Nephron progenitor cell (in vitro differentiated cells): ENCODE data around the gene SAV1.

ENCODE experiments used
- DNase-seq: peaks from one replicate; pipeline ENCODE4 v3.0.0; 2021
- H3K27ac Mint-ChIP-seq: 2 replicates; pipeline ENCODE4 v1.8.0; 2021; ENCODE audit warnings: mild to moderate bottlenecking, moderate library complexity, mixed read lengths
- H3K27me3 Mint-ChIP-seq: 2 replicates; pipeline ENCODE4 v1.8.0; 2021; ENCODE audit warnings: mild to moderate bottlenecking, low read depth, mixed read lengths; ENCODE audit not compliant: poor library complexity
- H3K36me3 Mint-ChIP-seq: 2 replicates; pipeline ENCODE4 v1.8.0; 2021; ENCODE audit warnings: low read depth, mixed read lengths
- H3K4me1 Mint-ChIP-seq: 2 replicates; pipeline ENCODE4 v1.8.0; 2021; ENCODE audit warnings: mixed read lengths
- H3K4me3 Mint-ChIP-seq: 2 replicates; pipeline ENCODE4 v1.8.0; 2021; ENCODE audit warnings: mild to moderate bottlenecking, moderate library complexity, mixed read lengths
- H3K9me3 Mint-ChIP-seq: 2 replicates; pipeline ENCODE4 v1.8.0; 2021; ENCODE audit warnings: mild to moderate bottlenecking, moderate library complexity, mixed read lengths
- TF ChIP-seq, protein P1 (sequence below): fragments of 200-600 bp; sonication (generic); IDR thresholded peaks from 2 replicates; pipeline ENCODE4 v1.5.0; 2021; ENCODE audit warnings: antibody characterized with exemption

The SAV1 gene

DNA sequence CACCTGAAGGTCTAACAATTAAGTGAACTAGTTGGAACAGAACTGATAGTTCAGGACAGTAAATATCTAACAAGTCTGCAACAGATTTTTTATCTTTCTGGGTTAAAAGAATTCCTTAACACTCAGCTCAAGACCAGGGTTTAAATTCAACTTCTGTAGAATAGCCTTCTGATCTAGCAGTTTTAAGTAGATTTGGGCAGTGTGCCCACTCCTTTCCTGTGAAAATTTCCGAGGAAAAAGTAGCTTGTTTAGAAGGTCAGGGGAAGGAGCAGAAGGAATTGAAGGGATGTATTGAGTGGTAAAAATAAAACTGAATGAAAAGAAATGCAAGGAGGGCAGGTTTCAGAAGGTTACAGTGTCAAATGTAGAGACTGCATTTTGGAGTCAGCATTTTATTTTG is 62.3 kb downstream of the SAV1 start:
- TF ChIP-seq, protein P1, sequence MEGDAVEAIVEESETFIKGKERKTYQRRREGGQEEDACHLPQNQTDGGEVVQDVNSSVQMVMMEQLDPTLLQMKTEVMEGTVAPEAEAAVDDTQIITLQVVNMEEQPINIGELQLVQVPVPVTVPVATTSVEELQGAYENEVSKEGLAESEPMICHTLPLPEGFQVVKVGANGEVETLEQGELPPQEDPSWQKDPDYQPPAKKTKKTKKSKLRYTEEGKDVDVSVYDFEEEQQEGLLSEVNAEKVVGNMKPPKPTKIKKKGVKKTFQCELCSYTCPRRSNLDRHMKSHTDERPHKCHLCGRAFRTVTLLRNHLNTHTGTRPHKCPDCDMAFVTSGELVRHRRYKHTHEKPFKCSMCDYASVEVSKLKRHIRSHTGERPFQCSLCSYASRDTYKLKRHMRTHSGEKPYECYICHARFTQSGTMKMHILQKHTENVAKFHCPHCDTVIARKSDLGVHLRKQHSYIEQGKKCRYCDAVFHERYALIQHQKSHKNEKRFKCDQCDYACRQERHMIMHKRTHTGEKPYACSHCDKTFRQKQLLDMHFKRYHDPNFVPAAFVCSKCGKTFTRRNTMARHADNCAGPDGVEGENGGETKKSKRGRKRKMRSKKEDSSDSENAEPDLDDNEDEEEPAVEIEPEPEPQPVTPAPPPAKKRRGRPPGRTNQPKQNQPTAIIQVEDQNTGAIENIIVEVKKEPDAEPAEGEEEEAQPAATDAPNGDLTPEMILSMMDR = no peak
- Mint-ChIP-seq H3K27ac (no peak overlapping the region), H3K4me3 (no peak overlapping the region), H3K4me1 (peaks cover 13% of the 10 kb centered on the region), H3K36me3 (no peaks in the 10 kb centered on the region), H3K9me3 (no peaks in the 10 kb centered on the region), H3K27me3 (peaks cover 3% of the 10 kb centered on the region)
- DNase-seq = no peak

DNA sequence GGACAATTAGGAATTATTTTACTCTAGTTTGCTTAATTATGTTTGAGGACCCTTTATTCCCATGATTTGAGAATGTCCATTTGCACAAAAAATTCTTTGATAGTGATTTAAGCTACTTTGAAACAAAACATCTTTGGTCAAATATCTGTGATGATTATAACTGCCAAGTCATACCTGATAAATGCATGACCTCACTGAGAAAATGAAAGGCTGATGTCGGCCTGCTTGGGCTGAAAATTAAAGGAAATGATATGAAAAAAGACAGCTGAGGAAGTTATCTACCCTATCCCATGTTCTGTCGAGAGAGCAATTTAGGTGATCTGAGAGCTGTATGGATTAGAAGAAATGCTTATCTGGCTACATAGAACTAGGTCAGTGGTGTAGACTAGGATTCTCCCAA is 64.5 kb downstream of the SAV1 start:
- no peak overlapping the region for H3K4me3 Mint-ChIP-seq
- H3K27ac Mint-ChIP-seq = no peak overlapping the region
- H3K27me3 Mint-ChIP-seq = peaks cover 3% of the 10 kb centered on the region
- no peaks in the 10 kb centered on the region for H3K36me3 Mint-ChIP-seq
- no peak for DNase-seq
- H3K9me3 Mint-ChIP-seq = no peaks in the 10 kb centered on the region
- TF ChIP-seq, protein P1 = no peak
- peaks cover 28% of the 10 kb centered on the region for H3K4me1 Mint-ChIP-seq

DNA sequence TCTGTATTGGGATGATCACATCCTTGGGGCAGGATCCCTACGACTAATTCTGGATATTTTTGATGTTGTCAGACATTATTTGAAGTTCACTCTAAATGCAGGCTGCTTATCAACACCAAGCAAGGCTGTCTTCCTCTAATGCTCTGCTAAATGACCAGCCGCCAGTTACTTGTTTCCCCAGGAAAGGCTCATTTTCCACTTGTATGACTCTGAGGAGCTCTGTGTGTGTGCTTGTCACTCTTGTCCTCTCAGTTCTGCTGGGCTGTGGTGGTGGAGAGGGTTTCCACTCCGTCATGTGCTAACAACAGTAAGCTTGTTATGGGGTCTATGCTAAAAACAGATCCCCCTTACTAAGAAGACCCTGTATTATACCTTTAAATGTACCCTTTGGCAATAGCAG is 66.1 kb downstream of the SAV1 start:
- Mint-ChIP-seq H3K36me3 (no peaks in the 10 kb centered on the region), H3K4me3 (no peak overlapping the region), H3K27ac (no peak overlapping the region), H3K27me3 (peaks cover 6% of the 10 kb centered on the region), H3K9me3 (no peaks in the 10 kb centered on the region), H3K4me1 (peaks cover 28% of the 10 kb centered on the region)
- DNase-seq = no peak
- TF ChIP-seq, protein P1 = no peak

DNA sequence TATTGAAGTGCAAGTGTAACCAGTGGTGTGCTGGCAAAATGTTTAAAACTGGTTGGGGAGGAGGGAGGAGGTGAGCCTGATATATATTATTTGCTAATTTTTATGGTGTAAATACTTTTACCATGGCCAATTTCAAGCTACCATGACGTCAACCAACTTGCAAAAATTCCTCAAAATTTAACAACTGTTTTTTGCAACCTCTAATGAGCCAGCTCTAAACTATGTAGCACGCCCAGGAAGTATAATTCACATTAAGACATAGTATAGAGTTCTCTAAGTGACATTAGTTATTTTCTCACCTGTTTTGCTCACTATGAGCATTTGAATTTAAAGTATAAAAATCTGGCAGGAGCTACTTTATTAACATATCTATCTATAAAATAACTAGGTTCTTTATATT is 66.7 kb downstream of the SAV1 start:
- H3K27me3 Mint-ChIP-seq = peaks cover 6% of the 10 kb centered on the region
- TF ChIP-seq, protein P1 = no peak
- DNase-seq = no peak
- peaks cover 28% of the 10 kb centered on the region for H3K4me1 Mint-ChIP-seq
- H3K9me3 Mint-ChIP-seq = no peaks in the 10 kb centered on the region
- no peak overlapping the region for H3K4me3 Mint-ChIP-seq
- no peak overlapping the region for H3K27ac Mint-ChIP-seq
- H3K36me3 Mint-ChIP-seq = no peaks in the 10 kb centered on the region

DNA sequence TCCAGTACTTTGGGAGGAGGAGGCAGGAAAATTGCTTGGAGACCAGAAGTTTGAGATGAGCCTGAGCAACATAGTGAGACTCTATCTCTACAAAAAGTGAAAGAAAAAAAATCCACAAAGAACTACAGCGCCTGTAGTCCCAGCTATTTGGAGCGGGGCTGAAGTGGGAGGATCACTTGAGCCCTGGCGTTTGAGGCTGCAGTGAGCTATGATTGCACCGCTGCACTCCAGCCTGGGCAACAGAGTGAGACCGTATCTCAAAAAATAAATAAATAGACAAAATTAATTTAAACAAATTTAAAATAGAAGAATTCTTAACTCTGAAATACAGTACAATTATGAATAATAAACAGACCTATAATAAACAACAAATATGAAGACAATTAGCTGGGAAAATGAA is 67.3 kb downstream of the SAV1 start:
- TF ChIP-seq, protein P1 = no peak
- peak; percentile 10 for DNase-seq
- H3K36me3 Mint-ChIP-seq = no peaks in the 10 kb centered on the region
- peaks cover 4% of the 10 kb centered on the region for H3K27me3 Mint-ChIP-seq
- H3K27ac Mint-ChIP-seq = no peak overlapping the region
- peaks cover 28% of the 10 kb centered on the region for H3K4me1 Mint-ChIP-seq
- no peaks in the 10 kb centered on the region for H3K9me3 Mint-ChIP-seq
- H3K4me3 Mint-ChIP-seq = no peak overlapping the region

DNA sequence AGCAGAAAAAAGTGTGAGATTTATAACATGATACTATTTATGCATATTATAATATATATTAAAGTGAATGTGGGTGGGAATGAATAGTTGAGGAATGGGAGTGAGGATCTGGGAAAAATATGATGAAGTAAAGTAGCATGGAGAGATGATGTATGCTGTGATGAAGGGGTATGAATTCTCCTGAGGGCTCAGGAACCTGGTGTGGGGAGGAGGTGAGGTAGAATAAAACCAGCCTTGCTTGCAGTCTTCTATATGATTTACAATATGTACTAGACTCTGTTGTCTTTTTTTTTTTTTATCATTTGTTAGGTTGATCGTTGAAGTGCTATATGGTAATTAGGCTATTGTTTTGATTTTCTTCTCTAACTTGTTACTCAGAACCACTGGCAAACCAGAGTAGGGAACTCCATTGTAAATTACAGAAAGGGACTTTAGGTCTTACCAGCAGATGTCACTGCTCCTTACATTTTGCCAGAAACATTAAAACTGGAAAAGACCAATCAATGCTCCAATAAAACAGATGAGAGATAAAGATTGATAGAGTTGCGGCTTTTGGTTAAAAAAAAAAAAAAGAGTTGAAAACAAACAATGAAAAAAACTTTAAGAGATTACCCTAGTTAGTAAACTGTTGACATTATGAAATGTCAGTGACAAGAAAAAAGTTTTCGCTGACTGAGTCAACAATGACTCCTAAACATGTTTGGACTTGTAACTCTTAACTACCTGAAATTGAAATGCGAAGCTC is 68.2 kb downstream of the SAV1 start:
- Mint-ChIP-seq H3K4me3 (no peak overlapping the region), H3K9me3 (no peaks in the 10 kb centered on the region), H3K4me1 (peaks cover 35% of the 10 kb centered on the region), H3K36me3 (no peaks in the 10 kb centered on the region), H3K27ac (no peak overlapping the region), H3K27me3 (peaks cover 3% of the 10 kb centered on the region)
- no peak for DNase-seq
- TF ChIP-seq, protein P1 = peak; percentile 29
